Testis (tissue), 2 donors: Measurements from ENCODE around the gene TESK2.

ENCODE experiments used
- POLR2A ChIP-seq: fragments of 450-650 bp; IDR thresholded peaks from one replicate; pipeline ENCODE4 v1.6.1; 2017; ENCODE audit warnings: antibody characterized with exemption, mild to moderate bottlenecking, moderate library complexity
- TF ChIP-seq, protein P1 (sequence below), 3 experiments: fragments of 450-650 bp in 2 of 3; fragments of 200-600 bp in 1 of 3; sonication (generic) in 1 of 3; IDR thresholded peaks; one replicate each; pipeline ENCODE4 v1.5.1; 2016 to 2019; ENCODE audit warnings: antibody characterized with exemption in 3 of 3, mild to moderate bottlenecking in 2 of 3, moderate library complexity in 1 of 3

DNA sequence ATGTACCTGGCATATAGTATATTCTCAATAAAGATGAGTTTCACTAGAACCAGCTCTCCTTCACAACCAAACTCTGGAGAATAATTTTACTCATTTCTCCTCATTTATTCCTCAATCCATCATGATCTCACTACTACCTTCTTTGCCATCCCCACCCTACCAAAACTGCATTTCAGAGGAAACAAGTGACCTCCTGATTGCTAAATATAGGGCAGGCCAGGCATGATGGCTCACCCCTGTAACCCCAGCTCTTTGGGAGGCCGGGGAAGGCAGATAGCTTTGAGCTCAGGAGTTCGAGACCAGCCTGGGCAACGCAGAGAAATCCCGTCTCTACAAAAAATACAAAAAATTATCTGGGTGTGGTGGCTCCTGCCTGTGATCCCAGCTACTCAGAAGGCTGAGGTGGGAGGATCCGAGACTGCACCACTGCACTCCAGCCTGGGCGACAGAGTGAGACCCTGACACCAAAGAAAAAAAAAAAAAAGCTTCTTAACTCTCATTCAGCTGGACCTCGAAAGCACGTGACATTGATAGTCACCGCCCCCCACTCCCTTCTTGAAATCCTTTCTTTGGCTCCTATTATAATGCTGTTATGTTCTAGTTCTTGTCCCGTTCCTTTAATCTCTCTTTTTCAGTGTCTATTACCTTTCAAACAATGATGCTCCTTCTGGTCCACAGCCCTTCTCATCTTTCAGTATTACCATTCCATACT is 2.1 kb downstream of the TESK2 start:
- TF ChIP-seq, protein P1, sequence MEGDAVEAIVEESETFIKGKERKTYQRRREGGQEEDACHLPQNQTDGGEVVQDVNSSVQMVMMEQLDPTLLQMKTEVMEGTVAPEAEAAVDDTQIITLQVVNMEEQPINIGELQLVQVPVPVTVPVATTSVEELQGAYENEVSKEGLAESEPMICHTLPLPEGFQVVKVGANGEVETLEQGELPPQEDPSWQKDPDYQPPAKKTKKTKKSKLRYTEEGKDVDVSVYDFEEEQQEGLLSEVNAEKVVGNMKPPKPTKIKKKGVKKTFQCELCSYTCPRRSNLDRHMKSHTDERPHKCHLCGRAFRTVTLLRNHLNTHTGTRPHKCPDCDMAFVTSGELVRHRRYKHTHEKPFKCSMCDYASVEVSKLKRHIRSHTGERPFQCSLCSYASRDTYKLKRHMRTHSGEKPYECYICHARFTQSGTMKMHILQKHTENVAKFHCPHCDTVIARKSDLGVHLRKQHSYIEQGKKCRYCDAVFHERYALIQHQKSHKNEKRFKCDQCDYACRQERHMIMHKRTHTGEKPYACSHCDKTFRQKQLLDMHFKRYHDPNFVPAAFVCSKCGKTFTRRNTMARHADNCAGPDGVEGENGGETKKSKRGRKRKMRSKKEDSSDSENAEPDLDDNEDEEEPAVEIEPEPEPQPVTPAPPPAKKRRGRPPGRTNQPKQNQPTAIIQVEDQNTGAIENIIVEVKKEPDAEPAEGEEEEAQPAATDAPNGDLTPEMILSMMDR (IDR thresholded peaks at IDR 0.05): no peak
- no peak for TF ChIP-seq POLR2A
